TTC549 (cell line): ENCODE data around the gene NTNG2.

Experiments used
- FAIRE-seq: peaks from 2 replicates; lab custom pipeline; 2012; peaks lifted over from hg19 to GRCh38; lab: Jason Lieb, UNC

NTNG2 gene

GRCh38 chr9:132147331-132147730, 14.5 kb upstream of the NTNG2 start:
- FAIRE-seq = no peak

- no peak for FAIRE-seq
Observed at GRCh38 chr9:132147839-132148238, 14.0 kb upstream of the NTNG2 start.

GRCh38 chr9:132150256-132150655, 11.6 kb upstream of the NTNG2 start:
- no peak for FAIRE-seq

- no peak for FAIRE-seq
Observed at GRCh38 chr9:132151118-132151517, 10.7 kb upstream of the NTNG2 start.

- no peak for FAIRE-seq
Observed at GRCh38 chr9:132152231-132152630, 9.6 kb upstream of the NTNG2 start.

- no peak for FAIRE-seq
Observed at GRCh38 chr9:132154863-132155567, 6.8 kb upstream of the NTNG2 start.

- no peak for FAIRE-seq
Observed at GRCh38 chr9:132155568-132155895, 6.3 kb upstream of the NTNG2 start.

- FAIRE-seq = no peak
Observed at GRCh38 chr9:132156262-132156661, 5.6 kb upstream of the NTNG2 start.

GRCh38 chr9:132157347-132158116, 4.3 kb upstream of the NTNG2 start:
- no peak for FAIRE-seq

GRCh38 chr9:132160802-132161742, 786 bp upstream of the NTNG2 start:
- no peak for FAIRE-seq

GRCh38 chr9:132162764-132163456, 1.1 kb downstream of the NTNG2 start:
- FAIRE-seq = no peak

GRCh38 chr9:132163457-132163875, 1.6 kb downstream of the NTNG2 start:
- no peak for FAIRE-seq

- no peak for FAIRE-seq
Observed at GRCh38 chr9:132163876-132164603, 2.2 kb downstream of the NTNG2 start.

GRCh38 chr9:132164604-132165362, 2.9 kb downstream of the NTNG2 start:
- no peak for FAIRE-seq

GRCh38 chr9:132166599-132166998, 4.7 kb downstream of the NTNG2 start:
- no peak for FAIRE-seq

- FAIRE-seq = no peak
Observed at GRCh38 chr9:132167192-132167591, 5.3 kb downstream of the NTNG2 start.

GRCh38 chr9:132168347-132168746, 6.5 kb downstream of the NTNG2 start:
- FAIRE-seq = no peak

GRCh38 chr9:132168851-132169250, 7.0 kb downstream of the NTNG2 start:
- no peak for FAIRE-seq

- FAIRE-seq = no peak
Observed at GRCh38 chr9:132169672-132170392, 8.0 kb downstream of the NTNG2 start.

GRCh38 chr9:132171702-132172101, 9.8 kb downstream of the NTNG2 start:
- FAIRE-seq = no peak
